GM12878 (cell line): ENCODE data around the gene P2RX7. TPM values are rescaled to one million over a fixed set of nuclear protein-coding genes. Genes with fewer than 3 reads are reported as not detected.

Source experiments
- CEBPZ ChIP-seq: fragments of 150-350 bp; IDR thresholded peaks from 2 replicates; pipeline ENCODE4 v1.6.1; 2016; ENCODE audit warnings: low read depth, low read length
- CTCF ChIP-seq, 3 experiments: IDR thresholded peaks in 2 of 3; conservative IDR thresholded peaks in 1 of 3; 2 replicates each; pipeline ENCODE4 v1.5.1; 2011; ENCODE audit warnings: low read depth in 3 of 3, low read length in 3 of 3, mild to moderate bottlenecking in 3 of 3, control low read depth in 2 of 3, moderate library complexity in 2 of 3, inconsistent platforms in 1 of 3, mixed read lengths in 1 of 3; ENCODE audit not compliant: control insufficient read depth in 2 of 3, insufficient read depth in 1 of 3; ENCODE audit errors: extremely low read depth in 1 of 3
- DPF2 ChIP-seq: fragments of 450-650 bp; IDR thresholded peaks from 2 replicates; pipeline ENCODE4 v1.6.1; 2017; ENCODE audit warnings: mild to moderate bottlenecking
- E2F4 ChIP-seq: IDR thresholded peaks from 2 replicates; pipeline ENCODE4 v1.6.1; 2012; ENCODE audit warnings: low read depth, low read length, improper control_type of control experiment
- IKZF2 ChIP-seq, 2 experiments: fragments of 450-650 bp; IDR thresholded peaks; 2 replicates each; pipeline ENCODE4 v1.6.1; 2017; ENCODE audit warnings: mild to moderate bottlenecking in 2 of 2, moderate library complexity in 2 of 2
- KLF5 ChIP-seq: fragments of 450-650 bp; IDR thresholded peaks from 2 replicates; pipeline ENCODE4 v1.6.1; 2014; ENCODE audit warnings: mild to moderate bottlenecking; ENCODE audit not compliant: partially characterized antibody
- MLLT1 ChIP-seq: fragments of 450-650 bp; IDR thresholded peaks from 2 replicates; pipeline ENCODE4 v1.6.1; 2016; ENCODE audit warnings: mild to moderate bottlenecking
- PRDM15 ChIP-seq: fragments of 450-650 bp; formaldehyde crosslinking; IDR thresholded peaks from 2 replicates; pipeline ENCODE4 v1.4.0; 2020; ENCODE audit warnings: mild to moderate bottlenecking, moderate library complexity
- RFX5 ChIP-seq: IDR thresholded peaks from 2 replicates; pipeline ENCODE4 v1.6.1; 2011; ENCODE audit warnings: low read depth, low read length, improper control_type of control experiment
- SMAD1 ChIP-seq: fragments of 450-650 bp; IDR thresholded peaks from 2 replicates; pipeline ENCODE4 v1.6.1; 2018; ENCODE audit warnings: mild to moderate bottlenecking, low read depth; ENCODE audit not compliant: partially characterized antibody
- STAT3 ChIP-seq: IDR thresholded peaks from 2 replicates; pipeline ENCODE4 v1.6.1; 2011; ENCODE audit warnings: low read depth, low read length, improper control_type of control experiment
- TCF12 ChIP-seq: IDR thresholded peaks from 2 replicates; pipeline ENCODE4 v1.6.1; 2011; ENCODE audit warnings: low read depth, mild to moderate bottlenecking, low read length
- ZBTB40 ChIP-seq: fragments of 450-650 bp; IDR thresholded peaks from 2 replicates; pipeline ENCODE4 v1.6.1; 2016; ENCODE audit warnings: mild to moderate bottlenecking, moderate library complexity, borderline replicate concordance
- polyA plus RNA-seq, 11 experiments: library from polyadenylated mRNA; depleted of rRNA in 4 of 11; unstranded in 6 of 11; stranded (reverse) in 5 of 11; fragments of >200 nt; fragmentation: Nextera tagmentation in 4 of 11; fragmentation: Illumina TruSeq in 1 of 11; extraction: Ambion mirVana in 4 of 11; extraction: Trizol in 1 of 11; gene quantifications; 1 replicate in 1 of 11; 2 replicates in 10 of 11; pipeline versions ENCODE4 v1.2.1 to v1.2.3, GENCODE V29; 2011 to 2016; ENCODE audit warnings: inconsistent platforms in 2 of 11, missing spikeins in 2 of 11, low read depth in 1 of 11
- total RNA-seq, 4 experiments: library from RNA; depleted of rRNA in 3 of 4; stranded (reverse); fragments of >200 nt in 3 of 4; fragmentation: Illumina TruSeq in 1 of 4; extraction: Trizol in 1 of 4; gene quantifications; 2 replicates each; pipeline versions ENCODE4 v1.2.1 to v1.2.3, GENCODE V29; 2013 to 2021

P2RX7 gene
- total and polyA plus RNA-seq, 10 of the 15 experiments (the other 5 are each of a cell fraction or from before 2014, with no cell fraction given), result 0.74 to 2.6 (median 1.5) TPM

- TF ChIP-seq PRDM15 (CRISPR knock-in tag) (no peak), IKZF2 (IDR thresholded peaks at IDR 0.05) (peak; percentile 59; a peak in 3 of 4 replicates), CTCF (IDR thresholded peaks at IDR 0.05 in 2 of 3, conservative IDR thresholded peaks at IDR 0.05 in 1 of 3; ENCODE audit: control insufficient read depth in 2 of 3, extremely low read depth in 1 of 3, insufficient read depth in 1 of 3, low read depth in 3 of 3, low read length in 3 of 3) (0 out of 6 replicates have a peak, but pooled peaks of 1 of the 3 experiments have one; percentile 6), ZBTB40 (no peak), SMAD1 (no peak), KLF5 (no peak), MLLT1 (no peak), RFX5 (no peak), DPF2 (no peak), CEBPZ (no peak), TCF12 (peak; percentile 69; the same call in 1 of the 2 replicates), STAT3 (no peak), E2F4 (no peak)
These were observed 94.6 kb downstream of the P2RX7 start (continued) for GRCh38 chr12:121227294-121227693.
